Caki2 (cell line): ENCODE data around the gene MPC1L. TPM values are rescaled to one million over a fixed set of nuclear protein-coding genes. Genes with fewer than 3 reads are reported as not detected.
A peak's percentile ranks its signal among the peaks of the same experiment; 100 is the strongest.
"Not testable (repeated sequence)": the region's sequence is repeated elsewhere in the genome, so short reads cannot be mapped to it uniquely, and the experiment has no call there.

Source experiments
- DNase-seq: peaks from one replicate; pipeline ENCODE4 v3.0.0-alpha.2; 2015; ENCODE audit warnings: low read depth
- in situ Hi-C: cut with HindIII; loops from 2 replicates; pipeline ENCODE4 v1.10.0; 2016; ENCODE audit warnings: low sequenced_read_pairs, low pct_unique_long_range_greater_than_20kb, mixed read lengths
- total RNA-seq: library from RNA; depleted of rRNA; stranded (reverse); fragments of >200 nt; shearing (Covaris generic); gene quantifications from 2 replicates; pipeline ENCODE4 v1.2.3, GENCODE V29; 2014; ENCODE audit warnings: low replicate concordance; rRNA removed

The MPC1L gene
- total RNA-seq: not detected in 2 replicates

DNA sequence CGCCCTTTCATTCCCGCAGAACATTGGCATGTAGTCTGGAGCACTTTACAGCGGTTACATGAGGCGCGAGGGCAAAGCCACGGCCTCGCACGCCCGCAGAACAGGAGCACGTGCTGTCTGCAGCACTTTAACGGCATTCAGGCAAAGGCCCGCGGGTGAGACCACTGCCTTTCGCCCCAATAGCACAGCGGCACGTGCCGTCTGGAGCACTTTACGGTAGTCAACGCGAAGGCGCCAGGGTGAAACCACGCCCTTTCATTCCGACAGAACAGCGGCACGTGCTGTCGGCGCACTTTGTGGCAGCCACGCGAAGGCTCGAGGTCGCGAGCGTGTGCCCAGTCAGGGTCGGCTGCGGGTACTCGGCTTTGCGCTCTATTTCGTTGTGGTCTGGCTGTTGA lies at the start of gene MPC1L:
TSS of gene MPC1L (plus strand) at position 290 of the 398 bp plus-strand sequence. CDS start 138 bp downstream, outside the sequence.
- no peak for DNase-seq
- in situ Hi-C loops: no loop called here

GRCh38 chrX:40573763-40574162 lies 49.5 kb upstream of the MPC1L start:
- in situ Hi-C loops: no loop called here
- peak; percentile 4 for DNase-seq

DNA sequence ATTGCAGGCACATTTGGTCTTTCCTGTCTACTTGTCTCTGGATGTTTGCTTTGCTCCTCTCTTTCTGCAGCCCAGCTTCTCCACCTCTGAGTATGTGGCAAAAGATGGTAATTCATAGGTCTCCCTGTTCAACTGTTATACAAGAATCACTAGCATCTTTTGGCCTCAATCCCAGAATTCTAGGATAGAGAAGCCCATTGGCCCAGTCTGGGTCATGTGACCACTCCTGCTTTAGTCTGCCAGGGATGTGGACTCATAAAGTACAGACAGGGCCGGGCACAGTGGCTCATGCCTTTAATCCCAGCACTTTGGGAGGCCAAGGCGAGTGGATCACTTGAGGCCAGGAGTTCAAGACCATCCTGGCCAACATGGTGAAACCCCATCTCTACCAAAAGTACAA lies 47.8 kb upstream of the MPC1L start:
- peak; percentile 21 for DNase-seq
- in situ Hi-C loops: not testable (repeated sequence)

DNA sequence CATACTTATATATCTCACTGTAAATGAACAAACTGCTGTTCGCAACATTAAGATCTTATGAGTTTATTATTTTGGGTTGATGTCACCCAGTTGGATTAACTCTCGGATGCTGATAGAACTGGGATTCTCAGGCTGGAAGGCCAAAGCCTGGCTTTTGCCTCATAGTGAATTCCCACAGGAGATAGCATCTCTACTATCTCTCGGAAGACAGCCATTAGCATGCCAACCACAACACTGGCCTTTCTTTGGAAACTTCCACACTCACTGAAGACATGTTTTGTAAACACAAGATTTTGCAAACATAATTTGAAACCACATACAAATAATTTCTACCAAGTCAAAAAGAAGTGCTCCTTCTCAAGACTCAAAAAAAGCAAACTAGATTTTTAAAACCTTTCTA lies 46.9 kb upstream of the MPC1L start:
- no peak for DNase-seq

GRCh38 chrX:40578039-40578695 lies 45.1 kb upstream of the MPC1L start:
- DNase-seq: no peak
- in situ Hi-C loops: no loop called here

More for the DNA sequence above, 46.9 kb upstream of the MPC1L start:
- in situ Hi-C loops: no loop called here

DNA sequence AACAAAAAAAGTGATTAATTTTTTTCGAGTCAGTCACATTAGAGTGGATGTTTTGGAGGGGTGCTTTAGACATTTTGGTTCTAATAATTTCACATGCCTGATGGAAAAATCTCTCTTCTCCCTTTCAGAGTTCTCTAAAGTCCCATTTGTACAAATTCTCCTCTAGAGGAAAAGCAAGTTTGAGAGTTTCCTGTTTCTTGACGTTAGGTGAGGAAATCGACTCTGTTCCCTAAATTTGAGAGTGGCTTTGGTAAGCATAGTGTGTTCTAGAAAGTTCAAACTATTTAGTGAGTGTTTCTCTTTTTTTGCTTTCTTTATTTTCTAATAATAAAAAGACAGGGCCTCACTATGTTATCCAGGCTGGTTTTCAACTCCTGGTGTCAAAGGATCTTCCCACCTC lies 44.1 kb upstream of the MPC1L start:
- no peak for DNase-seq
- in situ Hi-C loops: no loop called here

DNA sequence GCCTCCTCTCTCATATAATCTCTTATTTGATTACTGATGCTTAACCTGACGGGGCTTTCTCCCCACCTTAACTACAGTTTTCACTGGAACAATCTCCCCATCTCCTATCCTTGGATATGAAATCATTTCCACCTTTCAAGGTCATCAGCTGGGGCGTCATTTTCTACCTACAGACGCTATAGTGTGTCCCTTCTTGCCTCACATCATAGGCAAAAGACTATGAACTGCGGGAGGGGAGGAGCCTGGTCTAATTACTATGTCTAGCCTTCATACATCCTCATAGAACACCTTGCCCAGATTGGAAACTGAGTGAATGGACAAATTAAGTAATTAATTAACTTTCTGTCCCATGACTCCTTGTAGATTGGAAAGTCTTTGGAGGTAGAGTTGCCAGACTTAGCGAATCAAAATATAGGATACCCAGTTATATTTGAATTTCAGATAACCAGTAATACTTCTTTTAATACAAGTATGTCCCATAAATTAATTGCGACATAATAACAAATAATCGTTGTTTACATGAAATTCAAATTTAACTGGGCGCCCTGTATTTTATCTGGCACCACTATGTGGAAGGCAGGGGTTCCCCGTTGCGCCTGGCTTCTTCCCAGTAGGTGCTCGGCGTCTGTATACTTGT lies 43.2 kb upstream of the MPC1L start:
- DNase-seq: no peak
- in situ Hi-C loops: no loop called here

DNA sequence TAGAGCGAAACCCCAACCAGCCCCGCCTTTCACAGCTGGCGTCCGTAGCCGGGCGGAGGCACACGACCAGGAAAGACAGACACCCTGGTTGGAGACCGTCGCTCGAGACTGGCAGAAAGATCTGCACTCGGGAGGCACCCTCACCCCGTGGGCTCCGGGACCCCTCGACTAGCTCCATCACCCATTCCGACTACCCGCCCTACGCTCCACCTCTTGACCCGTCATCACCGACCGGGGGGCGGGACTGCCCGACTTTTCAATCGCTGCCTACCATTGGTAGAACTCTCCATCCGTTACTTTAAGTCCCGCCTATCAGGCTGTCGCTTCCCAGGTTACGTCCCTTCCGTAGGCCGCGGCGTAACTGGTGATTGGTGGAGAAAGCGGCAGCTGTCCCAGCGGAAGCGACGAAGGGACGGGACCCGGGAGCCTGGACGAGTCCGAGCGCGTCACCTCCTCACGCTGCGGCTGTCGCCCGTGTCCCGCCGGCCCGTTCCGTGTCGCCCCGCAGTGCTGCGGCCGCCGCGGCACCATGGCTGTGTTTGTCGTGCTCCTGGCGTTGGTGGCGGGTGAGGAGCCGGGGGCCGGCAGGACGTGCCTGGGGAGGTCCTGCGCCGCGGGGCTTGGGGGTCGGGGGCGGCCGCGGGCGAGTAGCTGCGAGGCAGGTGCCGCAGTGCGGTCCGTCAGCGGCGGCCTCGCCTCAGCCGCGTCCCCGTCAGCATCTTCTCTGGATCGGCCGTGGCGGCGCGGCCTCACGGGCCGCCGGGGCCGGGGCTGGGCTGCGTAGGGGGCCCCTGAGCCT lies 42.5 kb upstream of the MPC1L start, which contains the start of gene ATP6AP2:
TSS of gene ATP6AP2 (plus strand) at position 434 of the 799 bp plus-strand sequence. CDS start at position 530, 96 bp downstream.
- in situ Hi-C loops: no loop called here
- DNase-seq: peak; percentile 90

DNA sequence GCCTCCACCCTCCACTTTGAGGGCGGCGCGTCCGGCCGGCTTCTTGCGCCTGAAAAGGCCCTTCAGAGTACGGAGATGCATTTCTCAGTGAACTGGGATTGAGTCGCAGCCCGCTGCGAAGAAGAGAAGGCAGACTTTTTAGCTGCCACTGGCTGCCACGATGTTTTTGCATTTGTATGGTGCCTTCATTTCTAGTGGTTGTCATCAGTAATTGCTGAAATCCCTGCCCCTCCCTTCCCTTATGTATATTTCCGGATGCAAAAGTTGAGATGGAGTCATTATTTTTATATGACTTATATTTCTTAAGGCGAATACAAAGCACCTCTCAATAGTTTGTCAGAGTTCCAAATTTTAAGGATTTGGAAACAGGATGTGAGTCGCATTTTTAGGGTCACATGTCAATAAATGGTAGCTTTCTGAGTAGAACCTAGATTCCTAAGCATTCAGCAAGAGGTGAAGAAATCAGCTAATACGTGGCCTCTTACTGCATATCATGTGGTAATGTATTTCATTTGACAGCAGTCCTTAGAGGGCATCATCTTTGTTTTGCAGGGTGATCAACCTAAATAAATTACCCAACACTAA lies 41.8 kb upstream of the MPC1L start:
- peak; percentile 2 for DNase-seq
- in situ Hi-C loops: no loop called here

- DNase-seq, in situ Hi-C loops: not testable (repeated sequence)
Observed at GRCh38 chrX:40582178-40582577, 41.0 kb upstream of the MPC1L start.

DNA sequence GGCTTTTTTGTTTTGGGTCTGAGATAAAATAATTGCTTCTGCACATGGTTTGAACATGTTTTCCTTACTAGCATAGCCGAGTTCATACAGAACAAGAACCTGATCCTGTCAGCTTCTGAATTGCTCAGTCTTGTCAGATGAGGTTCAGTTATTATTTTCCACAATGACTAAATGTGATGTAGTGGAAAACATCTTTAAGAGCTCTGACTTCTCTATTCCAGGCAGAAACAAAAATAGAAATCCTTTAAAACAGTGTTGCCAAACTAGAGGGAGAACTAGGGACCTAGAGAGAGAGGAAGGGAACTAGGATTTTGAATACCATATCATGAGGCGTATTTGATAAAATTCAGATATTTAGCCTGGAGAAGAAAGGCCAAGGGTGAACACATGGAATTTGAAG lies 40.4 kb upstream of the MPC1L start:
- in situ Hi-C loops: no loop called here
- no peak for DNase-seq

DNA sequence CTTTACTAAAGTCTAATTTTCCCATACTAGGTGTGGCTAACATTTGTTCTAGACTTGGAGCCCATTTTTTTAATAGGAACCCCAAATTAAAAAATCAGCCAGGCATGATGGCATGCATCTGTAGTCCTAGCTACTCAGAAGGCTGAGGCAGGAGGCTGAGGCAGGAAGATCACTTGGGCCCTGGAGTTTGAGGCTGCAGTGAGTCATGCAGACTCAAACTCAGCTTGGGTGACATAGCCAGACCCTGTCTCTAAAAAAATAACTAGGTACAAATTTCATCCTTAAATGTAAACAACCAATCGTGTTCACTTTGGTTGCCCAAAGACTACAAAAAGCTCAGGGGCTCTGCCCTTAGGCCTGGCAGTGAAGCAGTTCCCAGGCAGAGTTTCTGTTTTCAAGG lies 35.6 kb upstream of the MPC1L start:
- in situ Hi-C loops: not testable (repeated sequence)

DNA sequence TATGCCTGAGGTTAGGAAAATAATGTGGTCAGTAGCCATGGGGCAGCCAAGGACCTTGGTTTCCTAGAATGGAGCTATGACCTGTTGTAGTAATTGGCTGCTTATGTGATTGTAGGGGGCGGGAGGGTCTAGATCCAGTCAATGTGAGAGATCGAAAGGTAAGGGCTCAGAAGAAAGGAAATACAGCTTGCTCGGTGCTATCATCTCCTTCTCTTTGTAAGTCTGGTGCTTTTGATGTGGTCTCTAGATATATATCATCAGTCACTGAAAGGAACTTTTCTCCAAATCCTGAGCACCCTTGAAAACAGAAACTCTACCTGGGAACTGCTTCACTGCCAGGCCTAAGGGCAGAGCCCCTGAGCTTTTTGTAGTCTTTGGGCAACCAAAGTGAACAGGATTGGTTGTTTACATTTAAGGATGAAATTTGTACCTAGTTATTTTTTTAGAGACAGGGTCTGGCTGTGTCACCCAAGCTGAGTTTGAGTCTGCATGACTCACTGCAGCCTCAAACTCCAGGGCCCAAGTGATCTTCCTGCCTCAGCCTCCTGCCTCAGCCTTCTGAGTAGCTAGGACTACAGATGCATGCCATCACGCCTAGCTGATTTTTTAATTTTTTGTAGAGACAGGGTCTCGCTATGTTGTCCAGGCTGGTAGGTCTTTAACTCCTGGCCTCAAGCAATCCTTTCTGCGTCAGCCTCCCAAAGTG lies 33.5 kb upstream of the MPC1L start:
- in situ Hi-C loops, DNase-seq: not testable (repeated sequence)

More for the DNA sequence above, 35.6 kb upstream of the MPC1L start:
- not testable (repeated sequence) for DNase-seq

GRCh38 chrX:40603446-40603845 lies 19.8 kb upstream of the MPC1L start:
- in situ Hi-C loops: no loop called here
- no peak for DNase-seq

DNA sequence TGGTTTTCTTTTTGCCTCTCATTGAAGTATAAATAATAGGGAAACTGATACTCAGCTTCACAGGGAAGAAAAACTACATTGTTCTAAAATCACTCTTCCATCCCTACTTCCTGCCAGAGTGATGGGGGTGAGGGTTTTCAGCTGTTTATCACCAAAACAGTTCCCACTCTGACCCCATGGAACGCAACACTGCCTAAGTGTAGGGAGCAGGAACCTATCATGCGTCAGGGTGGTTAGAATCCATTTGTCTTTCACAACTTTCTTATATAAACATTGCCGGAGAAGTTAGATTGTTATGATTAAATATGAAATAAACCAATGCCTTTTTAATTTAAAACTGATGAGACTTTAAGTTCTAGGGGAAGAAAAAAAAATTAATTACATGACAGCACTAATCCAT lies 15.8 kb upstream of the MPC1L start:
- in situ Hi-C loops: no loop called here
- DNase-seq: no peak

GRCh38 chrX:40612511-40612910 lies 10.7 kb upstream of the MPC1L start:
- DNase-seq: no peak
- in situ Hi-C loops: no loop called here

- DNase-seq: no peak
- in situ Hi-C loops: no loop called here
Observed at GRCh38 chrX:40615976-40616375, 7.3 kb upstream of the MPC1L start.

DNA sequence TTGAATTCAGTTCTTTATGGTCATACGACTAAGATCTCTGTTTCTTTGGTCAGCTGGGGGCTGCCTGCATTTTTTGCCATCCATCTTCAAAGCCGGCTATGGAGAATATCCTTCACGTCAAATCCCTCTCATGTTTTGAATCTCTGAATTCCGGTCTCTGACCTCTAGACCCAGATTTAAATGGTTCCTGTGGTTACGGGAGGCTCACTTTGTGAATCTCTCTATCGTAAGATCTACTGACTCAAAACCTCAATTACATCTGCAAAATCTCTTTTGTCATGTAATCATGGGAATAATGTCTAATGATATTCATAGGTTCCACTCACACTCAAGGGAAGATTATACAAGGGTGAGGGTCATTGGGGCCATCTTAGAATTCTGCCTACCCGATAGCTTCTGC lies 5.7 kb upstream of the MPC1L start:
- in situ Hi-C loops: no loop called here

More for the DNA sequence above, 5.7 kb upstream of the MPC1L start:
- no peak for DNase-seq
